ENCODE data around the gene STRN4. TPM values are rescaled to one million over a fixed set of nuclear protein-coding genes. Genes with fewer than 3 reads are reported as not detected.

Gene STRN4
- total RNA-seq, 1 experiment from 2014 or later = 162 TPM

- H3K9me3 ChIP-seq = no peaks in the 10 kb centered on the region
- peak overlapping the region; percentile 84 for H3K4me3 ChIP-seq (ENCODE audit: low read depth, low read length)
- Mint-ChIP-seq H3K4me1 (ENCODE audit: low read depth, unreplicated experiment) (peaks cover 42% of the 10 kb centered on the region), H3K9me3 (ENCODE audit: unreplicated experiment) (no peaks in the 10 kb centered on the region), H3K4me3 (ENCODE audit: unreplicated experiment) (peak overlapping the region; percentile 99), H3K36me3 (ENCODE audit: insufficient read depth, unreplicated experiment) (peaks cover 85% of the 10 kb centered on the region), H3K27ac (ENCODE audit: unreplicated experiment) (peak overlapping the region; percentile 99), H3K27me3 (ENCODE audit: insufficient read depth, unreplicated experiment) (no peaks in the 10 kb centered on the region)
- ChIA-PET CTCF (interaction anchor here (0.6 to 1.7 kb wide), 9 partner anchors 9 to 471 kb away, joined by 3 to 9 read pairs (median 4); partner anchors contain the start of gene CCDC9), POLR2A (interaction anchor here (0.5 to 1.2 kb wide), 7 partner anchors 11 to 127 kb away, joined by 3 to 12 read pairs (median 4); no protein-coding TSS in a partner anchor)
- peaks cover 31% of the 10 kb centered on the region for H3K4me1 ChIP-seq
- intact Hi-C loops (cut with micrococcal nuclease; ENCODE audit: unreplicated experiment) = no loop called here
- H3K36me3 ChIP-seq (ENCODE audit: control insufficient read depth, insufficient read depth, low read length) = peaks cover 15% of the 10 kb centered on the region
- TF ChIP-seq, protein P1, sequence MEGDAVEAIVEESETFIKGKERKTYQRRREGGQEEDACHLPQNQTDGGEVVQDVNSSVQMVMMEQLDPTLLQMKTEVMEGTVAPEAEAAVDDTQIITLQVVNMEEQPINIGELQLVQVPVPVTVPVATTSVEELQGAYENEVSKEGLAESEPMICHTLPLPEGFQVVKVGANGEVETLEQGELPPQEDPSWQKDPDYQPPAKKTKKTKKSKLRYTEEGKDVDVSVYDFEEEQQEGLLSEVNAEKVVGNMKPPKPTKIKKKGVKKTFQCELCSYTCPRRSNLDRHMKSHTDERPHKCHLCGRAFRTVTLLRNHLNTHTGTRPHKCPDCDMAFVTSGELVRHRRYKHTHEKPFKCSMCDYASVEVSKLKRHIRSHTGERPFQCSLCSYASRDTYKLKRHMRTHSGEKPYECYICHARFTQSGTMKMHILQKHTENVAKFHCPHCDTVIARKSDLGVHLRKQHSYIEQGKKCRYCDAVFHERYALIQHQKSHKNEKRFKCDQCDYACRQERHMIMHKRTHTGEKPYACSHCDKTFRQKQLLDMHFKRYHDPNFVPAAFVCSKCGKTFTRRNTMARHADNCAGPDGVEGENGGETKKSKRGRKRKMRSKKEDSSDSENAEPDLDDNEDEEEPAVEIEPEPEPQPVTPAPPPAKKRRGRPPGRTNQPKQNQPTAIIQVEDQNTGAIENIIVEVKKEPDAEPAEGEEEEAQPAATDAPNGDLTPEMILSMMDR (IDR thresholded peaks at IDR 0.05; ENCODE audit: insufficient read depth in 1 of 2, low read depth in 1 of 2, low read length in 1 of 2, severe bottlenecking in 1 of 2, unreplicated experiment in 1 of 2) = no peak
- no peaks in the 10 kb centered on the region for H3K27me3 ChIP-seq (replicated peaks; ENCODE audit: control insufficient read depth, insufficient read depth, low read length)
- BruUV-seq (replicated peaks) = TSS peak; percentile 39
- DNase-seq = no peak
Measured at GRCh38 chr19:46785054-46785979, 39.1 kb upstream of the STRN4 start.

DNA sequence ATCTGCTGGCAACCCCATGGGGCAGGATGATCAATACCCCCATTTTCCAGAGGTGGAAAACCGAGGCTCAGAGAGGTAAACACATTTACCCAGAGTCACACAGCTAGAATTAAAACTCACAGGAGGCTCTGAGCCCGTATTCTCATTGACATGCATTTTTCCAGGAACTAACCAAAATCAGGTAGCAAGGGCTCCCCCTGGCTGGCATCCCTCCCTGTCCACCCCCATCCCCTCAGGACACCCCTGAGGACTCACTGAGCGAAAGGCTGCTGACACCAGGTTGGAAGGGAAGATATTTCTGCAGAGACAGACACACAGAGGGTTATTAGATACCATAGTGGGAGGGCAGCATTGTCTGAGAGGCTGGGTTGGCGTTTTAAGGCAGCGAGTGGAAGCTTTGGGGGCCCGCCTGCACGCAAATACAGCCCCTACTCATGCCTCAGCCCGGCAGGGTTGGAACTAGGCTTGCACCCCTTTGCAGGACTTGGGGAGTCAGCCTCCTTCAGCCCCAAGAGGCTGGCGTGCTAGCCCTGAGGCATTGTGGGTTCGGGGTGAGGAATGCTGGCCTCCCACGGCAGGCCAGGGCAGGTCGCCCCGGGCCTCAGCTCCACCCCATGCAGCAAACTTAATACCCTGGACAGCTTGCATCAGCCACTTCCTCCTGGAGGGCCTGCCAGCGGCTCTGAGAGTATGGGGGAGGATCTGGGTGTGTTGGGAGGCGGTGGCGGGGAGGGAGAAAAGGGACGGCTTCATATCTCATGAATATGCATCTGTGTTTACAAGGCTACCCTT, 38.2 kb upstream of the STRN4 start:
- Histone ChIP-seq H3K4me3 (ENCODE audit: low read depth, low read length) (peak overlapping the region; percentile 28), H3K4me1 (peaks cover 31% of the 10 kb centered on the region), H3K36me3 (ENCODE audit: control insufficient read depth, insufficient read depth, low read length) (peaks cover 15% of the 10 kb centered on the region), H3K27me3 (replicated peaks; ENCODE audit: control insufficient read depth, insufficient read depth, low read length) (no peaks in the 10 kb centered on the region), H3K9me3 (no peaks in the 10 kb centered on the region)
- peaks cover 94% of the 10 kb centered on the region for H3K36me3 Mint-ChIP-seq (ENCODE audit: insufficient read depth, unreplicated experiment)
- TF ChIP-seq, protein P1 (IDR thresholded peaks at IDR 0.05; ENCODE audit: insufficient read depth in 1 of 2, low read depth in 1 of 2, low read length in 1 of 2, severe bottlenecking in 1 of 2, unreplicated experiment in 1 of 2) = peak; percentile 36 to 55
- no peaks in the 10 kb centered on the region for H3K27me3 Mint-ChIP-seq (ENCODE audit: insufficient read depth, unreplicated experiment)
- no TSS peak for BruUV-seq (replicated peaks)
- ChIA-PET CTCF (interaction anchor here (0.6 to 1.7 kb wide), 12 partner anchors 10 to 472 kb away, joined by 3 to 9 read pairs (median 4); partner anchors contain the start of gene CCDC9), POLR2A (interaction anchor here (0.5 to 1.2 kb wide), 9 partner anchors 8 to 126 kb away, joined by 3 to 12 read pairs (median 4); partner anchors contain the start of gene AP2S1)
- peak overlapping the region; percentile 99 for H3K4me3 Mint-ChIP-seq (ENCODE audit: unreplicated experiment)
- H3K4me1 Mint-ChIP-seq (ENCODE audit: low read depth, unreplicated experiment) = peaks cover 40% of the 10 kb centered on the region
- peak overlapping the region; percentile 99 for H3K27ac Mint-ChIP-seq (ENCODE audit: unreplicated experiment)
- H3K9me3 Mint-ChIP-seq (ENCODE audit: unreplicated experiment) = no peaks in the 10 kb centered on the region
- DNase-seq = peak; percentile 95 to 96
- intact Hi-C loops (cut with micrococcal nuclease; ENCODE audit: unreplicated experiment) = no loop called here

- H3K27ac Mint-ChIP-seq (ENCODE audit: unreplicated experiment) = peak overlapping the region; percentile 99
Measured at GRCh38 chr19:46783670-46784069, 37.4 kb upstream of the STRN4 start.

More at GRCh38 chr19:46783670-46784069, 37.4 kb upstream of the STRN4 start:
- Mint-ChIP-seq H3K27me3 (ENCODE audit: insufficient read depth, unreplicated experiment) (no peaks in the 10 kb centered on the region), H3K9me3 (ENCODE audit: unreplicated experiment) (no peaks in the 10 kb centered on the region), H3K36me3 (ENCODE audit: insufficient read depth, unreplicated experiment) (peaks cover 100% of the 10 kb centered on the region), H3K4me1 (ENCODE audit: low read depth, unreplicated experiment) (peaks cover 35% of the 10 kb centered on the region), H3K4me3 (ENCODE audit: unreplicated experiment) (peak overlapping the region; percentile 99)
- Histone ChIP-seq H3K4me1 (peaks cover 23% of the 10 kb centered on the region), H3K4me3 (ENCODE audit: low read depth, low read length) (no peak overlapping the region), H3K27me3 (replicated peaks; ENCODE audit: control insufficient read depth, insufficient read depth, low read length) (no peaks in the 10 kb centered on the region), H3K36me3 (ENCODE audit: control insufficient read depth, insufficient read depth, low read length) (peaks cover 17% of the 10 kb centered on the region), H3K9me3 (no peaks in the 10 kb centered on the region)
- CTCF ChIA-PET = interaction anchor here (0.6 to 1.7 kb wide), 5 partner anchors 20 to 473 kb away, joined by 3 to 9 read pairs (median 3); partner anchors contain the start of gene CCDC9
- TF ChIP-seq, protein P1 (IDR thresholded peaks at IDR 0.05; ENCODE audit: insufficient read depth in 1 of 2, low read depth in 1 of 2, low read length in 1 of 2, severe bottlenecking in 1 of 2, unreplicated experiment in 1 of 2) = no peak
- intact Hi-C loops (cut with micrococcal nuclease; ENCODE audit: unreplicated experiment) = no loop called here
- POLR2A ChIA-PET = interaction anchor here (1.0 kb wide), 1 partner anchor 67 kb away, joined by 7 read pairs; the partner anchor contains the start of gene AP2S1
- no peak for DNase-seq
- BruUV-seq (replicated peaks) = no TSS peak

All from Caco-2 (cell line).